Large intestine (tissue), 3 donors: ENCODE measurements around the gene TENT5C. TPM values are rescaled to one million over a fixed set of nuclear protein-coding genes. Genes with fewer than 3 reads are reported as not detected.

Experiments
- DNase-seq, 2 donors: peaks; one replicate each; pipeline versions ENCODE4 v3.0.0 to v3.0.0-alpha.2; 2013
- H3K27ac ChIP-seq: one replicate; pipeline ENCODE4 v1.5.1; 2013; ENCODE audit warnings: low read length
- H3K27me3 ChIP-seq: 2 replicates; pipeline ENCODE4 v1.6.1; 2013; ENCODE audit warnings: low read length; ENCODE audit not compliant: control insufficient read depth, insufficient read depth
- H3K36me3 ChIP-seq: 2 replicates; pipeline ENCODE4 v1.6.1; 2013; ENCODE audit warnings: low read length; ENCODE audit not compliant: control insufficient read depth, insufficient read depth
- H3K4me1 ChIP-seq: one replicate; pipeline ENCODE4 v1.6.1; 2013; ENCODE audit warnings: low read length; ENCODE audit not compliant: control insufficient read depth, insufficient read depth
- H3K4me3 ChIP-seq: one replicate; pipeline ENCODE4 v1.5.1; 2013; ENCODE audit warnings: low read length
- H3K9me3 ChIP-seq: one replicate; pipeline ENCODE4 v1.6.1; 2013; ENCODE audit warnings: mild to moderate bottlenecking, low read depth, low read length, moderate library complexity; ENCODE audit not compliant: control insufficient read depth
- WGBS: methylation state at CpG from one replicate; pipeline ENCODE4 v1.1.5; 2013; ENCODE audit warnings: low lambda C conversion rate; ENCODE audit not compliant: insufficient coverage; 5-methylcytosine and 5-hydroxymethylcytosine counted together
- polyA plus RNA-seq: library from polyadenylated mRNA; unstranded; fragments of 120-200 nt; gene quantifications from one replicate; pipeline ENCODE4 v1.2.1, GENCODE V29; 2013

Gene TENT5C
- polyA plus RNA-seq, 1 donor = 10.4 TPM

- Histone ChIP-seq H3K27ac (no peak overlapping the region), H3K36me3 (no peaks in the 10 kb centered on the region), H3K4me1 (peaks cover 9% of the 10 kb centered on the region), H3K9me3 (no peaks in the 10 kb centered on the region), H3K27me3 (no peaks in the 10 kb centered on the region), H3K4me3 (no peak overlapping the region)
- DNase-seq = no peak
- WGBS = no CpG with 5 or more reads among the region's 4 CpGs
Measured at GRCh38 chr1:117645343-117645742, 39.5 kb downstream of the TENT5C start.

- H3K4me3 ChIP-seq = no peak overlapping the region
- peak overlapping the region; percentile 81 for H3K27ac ChIP-seq
- H3K4me1 ChIP-seq = peaks cover 9% of the 10 kb centered on the region
- no peaks in the 10 kb centered on the region for H3K9me3 ChIP-seq
- H3K27me3 ChIP-seq = no peaks in the 10 kb centered on the region
- peak; percentile 81 to 89 for DNase-seq
- H3K36me3 ChIP-seq = no peaks in the 10 kb centered on the region
- WGBS = 33% methylated on average over 1 of the region's 10 CpGs
Measured at GRCh38 chr1:117646007-117646811, 40.4 kb downstream of the TENT5C start.

DNA sequence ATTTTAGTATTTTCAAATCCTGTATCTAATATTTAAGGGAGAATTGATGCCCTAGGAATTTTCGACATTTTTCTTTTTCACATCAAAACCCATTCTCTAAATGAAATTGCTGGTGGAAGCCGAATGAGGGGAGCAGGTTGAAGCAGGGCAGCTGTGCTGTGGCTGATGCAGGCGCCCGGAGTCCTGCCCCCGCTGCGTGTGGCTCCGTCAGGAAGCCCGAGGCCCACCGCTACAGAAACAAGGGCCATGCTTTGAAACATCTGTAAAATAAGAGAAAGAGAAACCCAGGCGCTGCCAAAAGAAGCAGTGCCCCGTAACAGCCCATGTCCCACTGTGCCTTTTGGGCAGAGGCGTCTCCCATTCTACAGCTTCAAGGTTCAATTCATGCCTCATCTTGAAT is 41.1 kb downstream of the TENT5C start:
- no peak for DNase-seq
- Histone ChIP-seq H3K36me3 (no peaks in the 10 kb centered on the region), H3K27me3 (no peaks in the 10 kb centered on the region), H3K9me3 (no peaks in the 10 kb centered on the region), H3K4me3 (no peak overlapping the region), H3K4me1 (peaks cover 9% of the 10 kb centered on the region), H3K27ac (peak overlapping the region; percentile 81)
- 100% methylated on average over 1 of the region's 12 CpGs for WGBS

- DNase-seq = no peak
- Histone ChIP-seq H3K36me3 (no peaks in the 10 kb centered on the region), H3K27ac (no peak overlapping the region), H3K4me3 (no peak overlapping the region), H3K27me3 (no peaks in the 10 kb centered on the region), H3K9me3 (no peaks in the 10 kb centered on the region), H3K4me1 (peaks cover 9% of the 10 kb centered on the region)
- 100% methylated on average over 2 of the region's 2 CpGs for WGBS
Measured at GRCh38 chr1:117648015-117648414, 42.2 kb downstream of the TENT5C start.

DNA sequence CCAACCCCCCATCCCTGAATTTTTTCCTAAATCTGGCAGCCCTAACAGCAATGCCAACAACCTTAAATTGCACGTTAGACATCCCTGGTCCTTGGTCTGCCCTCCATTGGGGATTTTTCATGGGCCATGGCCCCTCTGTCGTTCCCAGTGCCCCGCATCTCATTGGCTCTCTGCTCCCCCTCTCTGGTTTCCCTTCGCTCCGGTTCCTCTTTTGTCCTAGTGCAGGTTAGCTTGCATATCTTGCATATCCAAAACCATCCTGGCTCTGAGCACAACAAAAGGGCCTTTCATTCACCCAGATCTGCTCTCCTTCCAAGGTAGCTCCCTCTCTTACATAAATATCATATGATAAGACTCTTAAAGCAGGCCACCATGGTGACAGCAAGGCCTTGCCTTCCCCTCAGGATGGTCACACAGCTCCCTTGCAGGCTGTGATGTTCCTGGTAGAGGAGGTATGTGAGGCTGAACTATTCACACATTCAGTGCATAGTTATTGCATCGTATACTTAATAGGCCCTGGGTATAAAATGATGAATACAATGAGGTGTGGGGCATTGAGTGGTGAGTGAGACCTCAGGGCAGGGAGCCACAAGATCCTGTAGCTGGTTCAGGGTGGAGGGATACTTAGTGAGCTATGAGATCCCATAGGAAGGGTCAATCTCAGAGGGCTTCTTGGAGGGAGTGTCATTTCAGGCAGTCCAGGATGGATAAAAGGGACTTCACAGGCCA is 45.2 kb downstream of the TENT5C start:
- Histone ChIP-seq H3K4me1 (peaks cover 9% of the 10 kb centered on the region), H3K9me3 (no peaks in the 10 kb centered on the region), H3K36me3 (no peaks in the 10 kb centered on the region), H3K27me3 (no peaks in the 10 kb centered on the region), H3K27ac (no peak overlapping the region), H3K4me3 (no peak overlapping the region)
- DNase-seq = no peak
- no CpG with 5 or more reads among the region's 6 CpGs for WGBS

- no peaks in the 10 kb centered on the region for H3K36me3 ChIP-seq
- no CpG with 5 or more reads among the region's 4 CpGs for WGBS
Measured at GRCh38 chr1:117651616-117652015, 45.8 kb downstream of the TENT5C start.

GRCh38 chr1:117652421-117652820 is 46.6 kb downstream of the TENT5C start:
- DNase-seq = no peak
- Histone ChIP-seq H3K9me3 (no peaks in the 10 kb centered on the region), H3K27me3 (no peaks in the 10 kb centered on the region), H3K36me3 (no peaks in the 10 kb centered on the region), H3K27ac (no peak overlapping the region), H3K4me3 (no peak overlapping the region), H3K4me1 (no peaks in the 10 kb centered on the region)
- WGBS = 95% methylated on average over 2 of the region's 2 CpGs

More at GRCh38 chr1:117651616-117652015, 45.8 kb downstream of the TENT5C start:
- no peak for DNase-seq
- no peak overlapping the region for H3K27ac ChIP-seq
- peaks cover 4% of the 10 kb centered on the region for H3K4me1 ChIP-seq
- no peaks in the 10 kb centered on the region for H3K27me3 ChIP-seq
- no peaks in the 10 kb centered on the region for H3K9me3 ChIP-seq
- no peak overlapping the region for H3K4me3 ChIP-seq

DNA sequence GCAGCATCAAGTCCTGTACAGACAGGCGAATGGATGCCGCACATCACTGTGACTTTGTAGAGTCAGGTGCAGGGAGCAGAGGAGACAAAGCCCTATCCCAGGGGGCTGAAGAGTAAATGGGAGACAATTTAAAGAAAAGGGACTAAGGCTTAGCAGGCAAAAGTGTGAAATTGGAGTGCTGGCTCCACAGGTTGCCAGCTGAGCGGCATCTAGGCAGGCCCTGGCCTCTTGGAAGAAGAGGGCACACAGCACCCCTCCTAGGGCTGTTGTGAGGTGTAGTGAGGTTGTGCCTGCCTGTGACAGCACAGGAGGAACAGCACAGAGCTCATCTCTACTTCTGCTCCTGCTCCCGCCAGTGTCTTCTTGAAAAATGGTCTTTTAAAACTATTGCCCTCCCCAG is 47.3 kb downstream of the TENT5C start:
- no peak overlapping the region for H3K27ac ChIP-seq

DNA sequence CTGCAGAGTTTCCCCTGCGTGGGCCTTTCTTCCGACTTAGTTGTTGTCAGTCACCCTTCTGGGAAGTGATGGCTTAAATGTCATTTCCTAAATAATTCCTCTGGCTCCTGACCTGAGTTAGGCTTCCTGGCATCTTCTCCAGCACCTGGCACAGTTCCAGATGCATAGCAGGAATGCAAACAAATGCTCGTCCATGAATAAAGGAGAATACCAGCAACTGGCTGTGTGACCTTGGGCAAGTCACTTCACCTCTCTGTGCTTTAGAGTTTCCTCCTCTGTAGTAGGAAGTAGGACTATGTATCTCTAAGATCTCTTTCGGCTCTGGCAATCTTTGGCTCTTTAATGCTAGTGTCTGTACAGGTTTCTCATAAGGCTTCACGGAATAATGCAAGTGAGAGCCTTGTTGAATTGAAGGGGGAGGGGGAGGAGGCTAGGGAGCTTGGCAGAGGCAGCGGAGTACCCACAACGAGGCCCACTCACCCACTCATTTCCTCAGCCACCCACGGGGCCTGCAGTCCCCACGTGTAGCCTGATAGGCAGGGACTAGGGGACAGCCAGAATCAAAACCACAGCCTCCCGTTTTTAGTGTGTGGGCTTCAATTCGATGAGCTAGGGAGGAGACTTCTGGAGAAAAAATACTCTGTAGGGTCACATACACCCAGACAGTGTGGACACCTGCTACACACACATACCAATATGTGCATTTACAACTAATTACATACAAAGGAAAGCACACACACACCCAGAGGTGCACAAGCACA is 48.1 kb downstream of the TENT5C start:
- WGBS = no CpG with 5 or more reads among the region's 11 CpGs
- Histone ChIP-seq H3K27ac (no peak overlapping the region), H3K4me1 (no peaks in the 10 kb centered on the region), H3K27me3 (no peaks in the 10 kb centered on the region), H3K9me3 (no peaks in the 10 kb centered on the region), H3K4me3 (no peak overlapping the region), H3K36me3 (no peaks in the 10 kb centered on the region)
- DNase-seq = no peak

More for the DNA sequence above, 47.3 kb downstream of the TENT5C start:
- no CpG with 5 or more reads among the region's 4 CpGs for WGBS
- Histone ChIP-seq H3K27me3 (no peaks in the 10 kb centered on the region), H3K4me3 (no peak overlapping the region), H3K36me3 (no peaks in the 10 kb centered on the region), H3K4me1 (no peaks in the 10 kb centered on the region), H3K9me3 (no peaks in the 10 kb centered on the region)
- no peak for DNase-seq

DNA sequence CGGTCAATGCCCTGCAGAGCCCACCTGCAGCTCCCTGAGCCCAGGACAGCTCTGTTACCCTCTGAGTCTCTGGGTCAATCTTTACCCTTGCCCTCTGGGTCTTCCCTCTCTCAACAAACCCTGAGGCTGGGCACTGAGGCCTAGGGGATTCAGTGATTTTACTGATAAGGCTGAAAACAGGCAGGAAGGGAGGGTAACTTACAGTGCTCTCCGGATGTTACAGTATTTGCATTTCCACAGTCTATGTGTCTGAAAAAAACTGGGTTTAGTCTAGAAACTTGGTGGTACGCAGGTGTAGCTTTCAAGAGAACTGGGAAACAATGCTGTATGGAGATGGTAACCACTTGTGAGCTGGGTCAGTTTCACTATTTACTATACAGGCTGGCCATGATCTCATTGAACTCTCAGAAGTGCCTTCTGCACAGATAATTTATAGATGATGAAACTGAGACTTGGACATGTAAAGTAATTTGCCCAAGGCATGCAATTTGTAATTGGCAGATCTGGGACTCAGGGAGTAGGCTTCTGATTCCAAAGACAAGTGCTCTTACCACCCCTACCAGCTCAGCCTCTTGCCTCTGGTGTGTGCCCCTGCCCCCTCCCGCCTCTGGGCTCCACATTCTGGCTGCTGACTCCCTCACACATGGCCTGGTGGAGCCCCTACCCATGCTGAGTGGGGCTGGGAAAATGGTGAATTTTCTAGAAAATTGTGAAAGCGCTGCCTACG is 48.8 kb downstream of the TENT5C start:
- H3K27ac ChIP-seq = no peak overlapping the region

More for the DNA sequence above, 48.8 kb downstream of the TENT5C start:
- H3K36me3 ChIP-seq = no peaks in the 10 kb centered on the region
- WGBS = no CpG with 5 or more reads among the region's 6 CpGs
- H3K4me3 ChIP-seq = no peak overlapping the region
- H3K4me1 ChIP-seq = no peaks in the 10 kb centered on the region
- H3K27me3 ChIP-seq = no peaks in the 10 kb centered on the region
- no peak for DNase-seq
- H3K9me3 ChIP-seq = no peaks in the 10 kb centered on the region
